GM12878 (cell line): ENCODE data around the gene CFAP300. TPM values are rescaled to one million over a fixed set of nuclear protein-coding genes. Genes with fewer than 3 reads are reported as not detected.

Experiments
- ATAC-seq: fragments of 200-7000 bp; cut with Tn5 transposase; 3 replicates; pipeline ENCODE4 v1.9.1; 2020; ENCODE audit warnings: mild to moderate bottlenecking, moderate library complexity
- BruUV-seq: library from RNA; stranded (reverse); fragments of 400-500 nt; replicated peaks from 2 replicates; lab custom pipeline; 2021; lab: Mats Ljungman, UMichigan
- CTCF ChIA-PET: fragments of 300-600 bp; sonication (Branson Sonifier 250); formaldehyde crosslinking; extraction: SDS; loops from one replicate; lab custom pipeline; 2021; ENCODE audit warnings: inconsistent platforms; lab: Yijun Ruan, JAX
- POLR2A ChIA-PET: fragments of 350-600 bp; formaldehyde crosslinking; extraction: SDS; loops from one replicate; lab custom pipeline; 2021; ENCODE audit warnings: inconsistent platforms; lab: Charles Lee
- RAD21 ChIA-PET: fragments of 300-600 bp; sonication (Branson Sonifier 250); formaldehyde crosslinking; loops from one replicate; lab custom pipeline; 2023; ENCODE audit warnings: antibody characterized with exemption; ENCODE audit not compliant: unreplicated experiment; lab: Charles Lee
- SMC1A ChIA-PET: fragments of 300-600 bp; sonication (Branson Sonifier 250); formaldehyde crosslinking; loops from one replicate; lab custom pipeline; 2023; ENCODE audit not compliant: unreplicated experiment, uncharacterized antibody; lab: Charles Lee
- DNase-seq: peaks from one replicate; pipeline ENCODE4 v3.0.0-alpha.2; 2011; ENCODE audit warnings: low read depth, low spot score
- FAIRE-seq: peaks from 3 replicates; lab custom pipeline; 2011; peaks lifted over from hg19 to GRCh38; lab: Jason Lieb, UNC
- H2AFZ ChIP-seq: 2 replicates; pipeline ENCODE4 v1.6.0; 2011; ENCODE audit warnings: low read depth, low read length, control low read depth; ENCODE audit not compliant: control insufficient read depth
- H3K27ac ChIP-seq: 2 replicates; pipeline ENCODE4 v1.5.1; 2011; ENCODE audit warnings: control low read depth; ENCODE audit not compliant: control insufficient read depth, insufficient read depth
- H3K27me3 ChIP-seq, 2 experiments: replicated peaks in 1 of 2; 2 replicates each; pipeline versions ENCODE4 v1.6.0 to v1.6.1; 2011; ENCODE audit warnings: low read length in 1 of 2; ENCODE audit not compliant: control insufficient read depth in 2 of 2, insufficient read depth in 2 of 2
- H3K36me3 ChIP-seq, 2 experiments: 2 replicates each; pipeline ENCODE4 v1.5.1; 2011; ENCODE audit warnings: low read length in 1 of 2; ENCODE audit not compliant: control insufficient read depth in 2 of 2, insufficient read depth in 2 of 2
- H3K4me1 ChIP-seq: 2 replicates; pipeline ENCODE4 v1.6.1; 2011; ENCODE audit warnings: mild to moderate bottlenecking, low read length, moderate library complexity, mixed read lengths; ENCODE audit not compliant: control insufficient read depth, insufficient read depth
- H3K4me2 ChIP-seq: 2 replicates; pipeline ENCODE4 v1.6.0; 2011; ENCODE audit warnings: control low read depth; ENCODE audit not compliant: control insufficient read depth, insufficient read depth
- H3K4me3 ChIP-seq: fragments of 200-600 bp; sonication (generic); 2 replicates; pipeline ENCODE4 v1.5.1; 2016
- H3K79me2 ChIP-seq: 2 replicates; pipeline ENCODE4 v1.6.0; 2011; ENCODE audit warnings: low read length; ENCODE audit not compliant: control insufficient read depth, insufficient read depth
- H3K9ac ChIP-seq: 2 replicates; pipeline ENCODE4 v1.8.0; 2011; ENCODE audit warnings: low read length, control low read depth, mixed read lengths; ENCODE audit not compliant: control insufficient read depth, insufficient read depth
- H3K9me3 ChIP-seq: replicated peaks from 3 replicates; pipeline ENCODE4 v1.5.1; 2011; ENCODE audit warnings: mild to moderate bottlenecking, low read length; ENCODE audit not compliant: control insufficient read depth, insufficient read depth
- H4K20me1 ChIP-seq: 2 replicates; pipeline ENCODE4 v1.6.0; 2011; ENCODE audit not compliant: control insufficient read depth, insufficient read depth
- E2F8 ChIP-seq: fragments of 450-650 bp; IDR thresholded peaks from 2 replicates; pipeline ENCODE4 v1.6.1; 2018; ENCODE audit warnings: mild to moderate bottlenecking, low read depth, moderate library complexity; ENCODE audit not compliant: partially characterized antibody
- GATAD2B ChIP-seq: fragments of 450-650 bp; conservative IDR thresholded peaks from 2 replicates; pipeline ENCODE4 v1.6.1; 2017; ENCODE audit warnings: low read depth, mild to moderate bottlenecking, moderate library complexity
- LARP7 ChIP-seq: fragments of 450-650 bp; IDR thresholded peaks from 2 replicates; pipeline ENCODE4 v1.6.1; 2017; ENCODE audit warnings: mild to moderate bottlenecking
- MXI1 ChIP-seq: fragments of 150-350 bp; IDR thresholded peaks from 2 replicates; pipeline ENCODE4 v1.6.1; 2011; ENCODE audit warnings: low read depth, mild to moderate bottlenecking, inconsistent platforms, low read length, improper control_type of control experiment
- NFYA ChIP-seq: IDR thresholded peaks from 2 replicates; pipeline ENCODE4 v1.6.1; 2011; ENCODE audit warnings: low read depth, mild to moderate bottlenecking, low read length, improper control_type of control experiment, borderline replicate concordance
- PML ChIP-seq: IDR thresholded peaks from 2 replicates; pipeline ENCODE4 v1.6.1; 2012; ENCODE audit warnings: low read length, inconsistent platforms
- SPI1 ChIP-seq: IDR thresholded peaks from 2 replicates; pipeline ENCODE4 v1.6.1; 2011; ENCODE audit warnings: low read depth, mild to moderate bottlenecking, low read length, moderate library complexity, borderline replicate concordance; ENCODE audit not compliant: insufficient read depth
- SUPT20H ChIP-seq: IDR thresholded peaks from 2 replicates; pipeline ENCODE4 v1.6.1; 2011; ENCODE audit warnings: low read depth, mild to moderate bottlenecking, low read length, moderate library complexity, borderline replicate concordance; ENCODE audit not compliant: control insufficient read depth
- TAF1 ChIP-seq: IDR thresholded peaks from 2 replicates; pipeline ENCODE4 v1.6.1; 2011; ENCODE audit warnings: mild to moderate bottlenecking, low read depth, low read length, borderline replicate concordance
- USF2 ChIP-seq: IDR thresholded peaks from 2 replicates; pipeline ENCODE4 v1.6.1; 2011; ENCODE audit warnings: low read depth, low read length, improper control_type of control experiment, borderline replicate concordance
- YY1 ChIP-seq: IDR thresholded peaks from 2 replicates; pipeline ENCODE4 v1.6.1; 2011; ENCODE audit warnings: low read depth, mild to moderate bottlenecking, low read length
- WGBS: methylation state at CpG from one replicate; pipeline ENCODE4 v1.1.6; 2016; ENCODE audit warnings: low lambda C conversion rate; ENCODE audit not compliant: insufficient replicate concordance, insufficient coverage; ENCODE audit errors: missing lambda C conversion rate; 5-methylcytosine and 5-hydroxymethylcytosine counted together
- in situ Hi-C: fragments of 300-500 bp; cut with MboI; formaldehyde crosslinking; loops from 9 replicates; pipeline ENCODE4 v1.14.3; 2018; ENCODE audit warnings: mixed read lengths
- intact Hi-C: fragments of 100-400 bp; cut with micrococcal nuclease; formaldehyde crosslinking; loops from one replicate; pipeline ENCODE4 v1.14.2; 2022; ENCODE audit not compliant: unreplicated experiment
- polyA plus RNA-seq, 11 experiments: library from polyadenylated mRNA; depleted of rRNA in 4 of 11; unstranded in 6 of 11; stranded (reverse) in 5 of 11; fragments of >200 nt; fragmentation: Nextera tagmentation in 4 of 11; fragmentation: Illumina TruSeq in 1 of 11; extraction: Ambion mirVana in 4 of 11; extraction: Trizol in 1 of 11; gene quantifications; 1 replicate in 1 of 11; 2 replicates in 10 of 11; pipeline versions ENCODE4 v1.2.1 to v1.2.3, GENCODE V29; 2011 to 2016; ENCODE audit warnings: inconsistent platforms in 2 of 11, missing spikeins in 2 of 11, low read depth in 1 of 11
- total RNA-seq, 4 experiments: library from RNA; depleted of rRNA in 3 of 4; stranded (reverse); fragments of >200 nt in 3 of 4; fragmentation: Illumina TruSeq in 1 of 4; extraction: Trizol in 1 of 4; gene quantifications; 2 replicates each; pipeline versions ENCODE4 v1.2.1 to v1.2.3, GENCODE V29; 2013 to 2021

Gene CFAP300
- total and polyA plus RNA-seq, 10 of the 15 experiments (the other 5 are each of a cell fraction or from before 2014, with no cell fraction given) = not detected

GRCh38 chr11:102026959-102027358 is 20.3 kb upstream of the CFAP300 start:
- ChIA-PET CTCF (interaction anchor here (4.7 kb wide), 1 partner anchor 20 kb away, joined by 22 read pairs; no protein-coding TSS in a partner anchor), RAD21 (interaction anchor here (1.0 kb wide), 1 partner anchor 19 kb away, joined by 3 read pairs; no protein-coding TSS in a partner anchor), SMC1A (interaction anchor here (0.8 to 1.2 kb wide), 2 partner anchors 14 to 31 kb away, joined by 3 read pairs; no protein-coding TSS in a partner anchor), POLR2A (no interaction called here)
- FAIRE-seq (no peak), DNase-seq (no peak), ATAC-seq (no peak)
- Histone ChIP-seq H3K4me1 (no peaks in the 10 kb centered on the region), H3K36me3 (no peaks in the 10 kb centered on the region), H2AFZ (no peak overlapping the region), H3K27ac (no peak overlapping the region), H3K4me2 (no peak overlapping the region), H3K79me2 (no peaks in the 10 kb centered on the region), H3K27me3 (no peaks in the 10 kb centered on the region), H4K20me1 (no peaks in the 10 kb centered on the region), H3K4me3 (no peak overlapping the region), H3K9me3 (no peaks in the 10 kb centered on the region), H3K9ac (no peak overlapping the region)
- no TSS peak for BruUV-seq
- TF ChIP-seq TAF1 = no peak
- TF ChIP-seq GATAD2B = no peak
- TF ChIP-seq E2F8 = no peak
- no peak for TF ChIP-seq LARP7
- no peak for TF ChIP-seq USF2
- TF ChIP-seq NFYA = no peak
- TF ChIP-seq YY1 = no peak
- TF ChIP-seq SPI1 = no peak
- no peak for TF ChIP-seq PML
- TF ChIP-seq SUPT20H = no peak
- no peak for TF ChIP-seq MXI1
- intact Hi-C loops (no loop called here), in situ Hi-C loops (no loop called here)
- 0% methylated on average over 2 of the region's 2 CpGs for WGBS
